ENCODE measurements around the gene GPR3.

Gene GPR3

DNA sequence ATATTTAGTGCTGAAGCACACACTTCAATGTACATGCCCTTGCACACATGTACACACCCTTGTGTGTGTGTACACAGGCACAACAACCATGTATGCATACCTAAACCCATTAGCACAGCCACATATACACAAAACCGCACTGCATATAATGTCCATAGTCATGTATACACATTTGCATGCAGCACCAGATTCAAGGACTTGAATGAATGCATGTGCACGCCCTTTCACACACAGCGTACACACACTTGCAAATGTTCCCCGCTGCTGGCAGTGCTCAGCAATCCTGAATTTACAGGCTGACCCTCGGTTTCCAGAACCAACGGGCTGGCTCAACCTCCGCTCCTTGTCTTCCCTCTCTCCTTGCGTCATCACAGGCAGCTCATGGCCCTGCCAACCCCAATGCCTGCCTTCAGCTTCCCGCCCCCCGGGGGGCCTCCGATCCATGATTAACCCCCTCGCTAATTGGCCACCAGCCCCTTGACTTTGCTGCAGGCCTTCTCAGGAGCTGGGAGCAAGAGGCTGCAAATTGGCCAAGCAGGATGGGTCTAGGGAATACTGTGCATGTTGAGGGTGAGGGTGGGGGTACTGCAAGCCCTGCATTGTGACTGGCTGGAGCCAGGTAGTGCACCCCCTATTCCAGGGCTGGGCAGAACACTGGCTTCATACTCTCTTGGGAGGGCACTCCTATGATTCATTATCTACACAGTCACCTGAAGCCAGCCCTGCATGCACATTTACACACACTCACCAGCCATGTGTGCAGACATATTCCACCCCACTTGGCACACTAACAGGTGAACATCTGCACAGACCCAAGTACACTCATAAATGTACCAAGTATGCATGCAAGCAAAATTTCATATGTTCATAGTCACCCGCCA lies 7.9 kb downstream of the GPR3 start:
- no peak overlapping the region for H3K4me3 ChIP-seq (replicated peaks; ENCODE audit: insufficient read depth, low read length)
- no peak for DNase-seq (ENCODE audit: low read depth in 1 of 2, low spot score in 1 of 2)
- TF ChIP-seq, protein P1, sequence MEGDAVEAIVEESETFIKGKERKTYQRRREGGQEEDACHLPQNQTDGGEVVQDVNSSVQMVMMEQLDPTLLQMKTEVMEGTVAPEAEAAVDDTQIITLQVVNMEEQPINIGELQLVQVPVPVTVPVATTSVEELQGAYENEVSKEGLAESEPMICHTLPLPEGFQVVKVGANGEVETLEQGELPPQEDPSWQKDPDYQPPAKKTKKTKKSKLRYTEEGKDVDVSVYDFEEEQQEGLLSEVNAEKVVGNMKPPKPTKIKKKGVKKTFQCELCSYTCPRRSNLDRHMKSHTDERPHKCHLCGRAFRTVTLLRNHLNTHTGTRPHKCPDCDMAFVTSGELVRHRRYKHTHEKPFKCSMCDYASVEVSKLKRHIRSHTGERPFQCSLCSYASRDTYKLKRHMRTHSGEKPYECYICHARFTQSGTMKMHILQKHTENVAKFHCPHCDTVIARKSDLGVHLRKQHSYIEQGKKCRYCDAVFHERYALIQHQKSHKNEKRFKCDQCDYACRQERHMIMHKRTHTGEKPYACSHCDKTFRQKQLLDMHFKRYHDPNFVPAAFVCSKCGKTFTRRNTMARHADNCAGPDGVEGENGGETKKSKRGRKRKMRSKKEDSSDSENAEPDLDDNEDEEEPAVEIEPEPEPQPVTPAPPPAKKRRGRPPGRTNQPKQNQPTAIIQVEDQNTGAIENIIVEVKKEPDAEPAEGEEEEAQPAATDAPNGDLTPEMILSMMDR (IDR thresholded peaks at IDR 0.05; ENCODE audit: insufficient read depth, low read length), result no peak
- TF ChIP-seq, protein P2, sequence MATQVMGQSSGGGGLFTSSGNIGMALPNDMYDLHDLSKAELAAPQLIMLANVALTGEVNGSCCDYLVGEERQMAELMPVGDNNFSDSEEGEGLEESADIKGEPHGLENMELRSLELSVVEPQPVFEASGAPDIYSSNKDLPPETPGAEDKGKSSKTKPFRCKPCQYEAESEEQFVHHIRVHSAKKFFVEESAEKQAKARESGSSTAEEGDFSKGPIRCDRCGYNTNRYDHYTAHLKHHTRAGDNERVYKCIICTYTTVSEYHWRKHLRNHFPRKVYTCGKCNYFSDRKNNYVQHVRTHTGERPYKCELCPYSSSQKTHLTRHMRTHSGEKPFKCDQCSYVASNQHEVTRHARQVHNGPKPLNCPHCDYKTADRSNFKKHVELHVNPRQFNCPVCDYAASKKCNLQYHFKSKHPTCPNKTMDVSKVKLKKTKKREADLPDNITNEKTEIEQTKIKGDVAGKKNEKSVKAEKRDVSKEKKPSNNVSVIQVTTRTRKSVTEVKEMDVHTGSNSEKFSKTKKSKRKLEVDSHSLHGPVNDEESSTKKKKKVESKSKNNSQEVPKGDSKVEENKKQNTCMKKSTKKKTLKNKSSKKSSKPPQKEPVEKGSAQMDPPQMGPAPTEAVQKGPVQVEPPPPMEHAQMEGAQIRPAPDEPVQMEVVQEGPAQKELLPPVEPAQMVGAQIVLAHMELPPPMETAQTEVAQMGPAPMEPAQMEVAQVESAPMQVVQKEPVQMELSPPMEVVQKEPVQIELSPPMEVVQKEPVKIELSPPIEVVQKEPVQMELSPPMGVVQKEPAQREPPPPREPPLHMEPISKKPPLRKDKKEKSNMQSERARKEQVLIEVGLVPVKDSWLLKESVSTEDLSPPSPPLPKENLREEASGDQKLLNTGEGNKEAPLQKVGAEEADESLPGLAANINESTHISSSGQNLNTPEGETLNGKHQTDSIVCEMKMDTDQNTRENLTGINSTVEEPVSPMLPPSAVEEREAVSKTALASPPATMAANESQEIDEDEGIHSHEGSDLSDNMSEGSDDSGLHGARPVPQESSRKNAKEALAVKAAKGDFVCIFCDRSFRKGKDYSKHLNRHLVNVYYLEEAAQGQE (IDR thresholded peaks at IDR 0.05; ENCODE audit: insufficient replicate concordance, low read depth), result no peak
- TF ChIP-seq GABPA (IDR thresholded peaks at IDR 0.05; ENCODE audit: low read depth), result no peak
- TF ChIP-seq POLR2AphosphoS5 (IDR thresholded peaks at IDR 0.05; ENCODE audit: low read depth), result peak; percentile 65
- no peaks in the 10 kb centered on the region for H3K27me3 ChIP-seq (ENCODE audit: insufficient read depth, poor library complexity, severe bottlenecking)
- no peak overlapping the region for H3K27ac ChIP-seq (replicated peaks)

DNA sequence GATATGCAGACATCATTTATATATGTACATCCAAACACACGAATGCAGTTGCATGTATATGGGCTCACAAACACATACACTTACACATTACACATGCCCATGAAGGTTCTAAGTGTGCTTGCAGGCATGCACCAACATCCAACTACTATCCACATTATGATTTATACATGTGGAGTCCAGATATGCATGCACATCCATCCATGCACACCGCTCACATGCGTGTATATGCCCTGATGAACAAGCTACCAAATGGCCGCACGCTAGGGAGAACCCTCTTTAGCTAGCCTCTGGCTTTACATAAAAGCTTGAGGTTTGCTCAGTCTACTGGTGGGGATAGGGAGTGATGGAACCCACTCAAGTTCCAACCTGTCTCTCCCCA lies 8.5 kb downstream of the GPR3 start:
- no peak overlapping the region for H3K27ac ChIP-seq (replicated peaks)
- no peak for DNase-seq (ENCODE audit: low read depth in 1 of 2, low spot score in 1 of 2)

DNA sequence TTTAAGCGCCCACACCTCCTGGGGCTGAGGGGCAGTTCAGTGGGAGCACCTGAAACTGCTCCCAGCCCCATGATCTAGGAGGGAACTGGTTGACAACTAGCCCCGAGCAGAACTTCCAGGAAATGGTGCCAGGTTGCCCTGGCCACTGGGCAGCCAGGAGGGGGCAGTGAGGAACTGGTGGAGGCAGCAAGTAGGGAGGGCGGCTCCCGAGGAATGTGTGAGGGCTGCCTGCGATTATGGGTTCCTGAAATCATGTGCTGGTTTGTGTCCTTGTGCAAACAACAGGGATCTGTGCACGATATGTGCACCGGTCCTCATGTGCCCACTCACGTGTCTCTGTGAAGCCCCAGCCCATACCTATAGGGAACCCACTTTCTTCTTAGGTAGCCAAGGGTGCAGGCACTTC lies 9.9 kb downstream of the GPR3 start:
- H3K27me3 ChIP-seq (ENCODE audit: insufficient read depth, poor library complexity, severe bottlenecking), result no peaks in the 10 kb centered on the region
- H3K27ac ChIP-seq (replicated peaks), result no peak overlapping the region
- TF ChIP-seq SPI1 (IDR thresholded peaks at IDR 0.05; ENCODE audit: borderline replicate concordance, low read depth) (peak; percentile 35; the same call in 1 of the 2 replicates), GABPA (IDR thresholded peaks at IDR 0.05; ENCODE audit: low read depth) (no peak)
- TF ChIP-seq, protein P1 (IDR thresholded peaks at IDR 0.05; ENCODE audit: insufficient read depth, low read length), result peak; percentile 23
- H3K4me3 ChIP-seq (replicated peaks; ENCODE audit: insufficient read depth, low read length), result no peak overlapping the region
- peak in 1 of 2 experiments; percentile 76 for DNase-seq (ENCODE audit: low read depth in 1 of 2, low spot score in 1 of 2)

More for the DNA sequence above, 8.5 kb downstream of the GPR3 start:
- Histone ChIP-seq H3K4me3 (replicated peaks; ENCODE audit: insufficient read depth, low read length) (no peak overlapping the region), H3K27me3 (ENCODE audit: insufficient read depth, poor library complexity, severe bottlenecking) (no peaks in the 10 kb centered on the region)
- TF ChIP-seq POLR2AphosphoS5 (IDR thresholded peaks at IDR 0.05; ENCODE audit: low read depth) (no peak), GABPA (IDR thresholded peaks at IDR 0.05; ENCODE audit: low read depth) (no peak), SPI1 (IDR thresholded peaks at IDR 0.05; ENCODE audit: borderline replicate concordance, low read depth) (no peak)
- TF ChIP-seq, protein P2 (IDR thresholded peaks at IDR 0.05; ENCODE audit: insufficient replicate concordance, low read depth), result no peak
- TF ChIP-seq, protein P1 (IDR thresholded peaks at IDR 0.05; ENCODE audit: insufficient read depth, low read length), result no peak
